ENCODE measurements around the gene NUMBL. TPM values are rescaled to one million over a fixed set of nuclear protein-coding genes. Genes with fewer than 3 reads are reported as not detected.

The NUMBL gene
- polyA plus RNA-seq, 6 donors from 2014 or later, result 0.27 to 2.6 (median 1.5) TPM; not detected in 1

GRCh38 chr19:40721936-40722661, 31.6 kb upstream of the NUMBL start:
- DNase-seq (no peak), ATAC-seq (ENCODE audit: low read depth in 2 of 2) (no peak)
- Mint-ChIP-seq H3K9me3 (no peaks in the 10 kb centered on the region), H3K4me3 (peak overlapping the region in 1 of 8 donors; percentile 38), H3K27me3 (no peaks in the 10 kb centered on the region), H3K36me3 (peaks cover 0 to 8% of the 10 kb centered on the region in 2 donors), H3K27ac (peak overlapping the region in 2 of 6 donors; percentile 39 to 54), H3K4me1 (peaks cover 32 to 50% (median 42%) of the 10 kb centered on the region in 3 donors)

- DNase-seq (no peak), ATAC-seq (ENCODE audit: low read depth in 2 of 2) (no peak)
- Mint-ChIP-seq H3K27me3 (no peaks in the 10 kb centered on the region), H3K4me3 (peak overlapping the region in 4 of 8 donors; percentile 47 to 84 (median 74)), H3K4me1 (peaks cover 36 to 56% (median 49%) of the 10 kb centered on the region in 3 donors), H3K27ac (peak overlapping the region in 3 of 6 donors; percentile 33 to 87 (median 79)), H3K9me3 (no peaks in the 10 kb centered on the region), H3K36me3 (peaks cover 0 to 8% of the 10 kb centered on the region in 2 donors)
These were observed 30.7 kb upstream of the NUMBL start for GRCh38 chr19:40721140-40721486.

GRCh38 chr19:40719414-40719894, 29.0 kb upstream of the NUMBL start:
- Mint-ChIP-seq H3K4me1 (peaks cover 49 to 69% (median 66%) of the 10 kb centered on the region in 3 donors), H3K36me3 (peaks cover 0 to 8% of the 10 kb centered on the region in 2 donors), H3K27me3 (no peaks in the 10 kb centered on the region), H3K4me3 (peak overlapping the region; percentile 58 to 96 (median 82)), H3K9me3 (no peaks in the 10 kb centered on the region), H3K27ac (peak overlapping the region in 5 of 6 donors; percentile 4 to 99 (median 79))
- ATAC-seq (ENCODE audit: low read depth in 2 of 2) (no peak), DNase-seq (no peak)

- Mint-ChIP-seq H3K4me3 (peak overlapping the region; percentile 78 to 96 (median 92)), H3K36me3 (peaks cover 0 to 8% of the 10 kb centered on the region in 2 donors), H3K27ac (peak overlapping the region in 5 of 6 donors; percentile 67 to 99 (median 96)), H3K4me1 (peaks cover 49 to 72% (median 71%) of the 10 kb centered on the region in 3 donors), H3K9me3 (no peaks in the 10 kb centered on the region), H3K27me3 (no peaks in the 10 kb centered on the region)
- ATAC-seq (ENCODE audit: low read depth in 2 of 2), result no peak
- no peak for DNase-seq
These were observed 28.4 kb upstream of the NUMBL start for GRCh38 chr19:40718774-40719391.

GRCh38 chr19:40717880-40718773, 27.7 kb upstream of the NUMBL start:
- H3K27me3 Mint-ChIP-seq, result no peaks in the 10 kb centered on the region
- H3K9me3 Mint-ChIP-seq, result no peaks in the 10 kb centered on the region
- peak overlapping the region; percentile 67 to 99 (median 96) for H3K27ac Mint-ChIP-seq
- H3K4me3 Mint-ChIP-seq, result peak overlapping the region; percentile 78 to 96 (median 92)
- DNase-seq, result no peak
- no peak for ATAC-seq (ENCODE audit: low read depth in 2 of 2)
- peaks cover 48 to 75% (median 72%) of the 10 kb centered on the region in 3 donors for H3K4me1 Mint-ChIP-seq
- H3K36me3 Mint-ChIP-seq, result peaks cover 0 to 8% of the 10 kb centered on the region in 2 donors

GRCh38 chr19:40717325-40717879, 27.0 kb upstream of the NUMBL start:
- Mint-ChIP-seq H3K36me3 (peaks cover 0 to 8% of the 10 kb centered on the region in 2 donors), H3K27me3 (no peaks in the 10 kb centered on the region), H3K4me3 (peak overlapping the region; percentile 77 to 96 (median 91)), H3K27ac (peak overlapping the region in 4 of 6 donors; percentile 28 to 99 (median 64)), H3K4me1 (peaks cover 47 to 73% (median 71%) of the 10 kb centered on the region in 3 donors), H3K9me3 (no peaks in the 10 kb centered on the region)
- ATAC-seq (ENCODE audit: low read depth in 2 of 2) (no peak), DNase-seq (no peak)

- Mint-ChIP-seq H3K4me1 (peaks cover 47 to 71% (median 66%) of the 10 kb centered on the region in 3 donors), H3K9me3 (no peaks in the 10 kb centered on the region), H3K27me3 (no peaks in the 10 kb centered on the region), H3K4me3 (peak within 1 kb of the TSS; percentile 82 to 97 (median 92)), H3K36me3 (peaks cover under 1 to 10% of the 10 kb centered on the region in 2 donors), H3K27ac (peak within 1 kb of the TSS; percentile 97 to 99 (median 99))
- ATAC-seq (ENCODE audit: low read depth in 2 of 2), result peak; percentile 71
- peak; percentile 99 for DNase-seq
These were observed 26.3 kb upstream of the NUMBL start, which contains the start of the genes COQ8B and ITPKC for GRCh38 chr19:40716482-40717324. COQ8B (minus strand) TSS chr19:40716886; CDS start chr19:40714632, 2,254 bp downstream. ITPKC (plus strand) TSS chr19:40717112; CDS start chr19:40717136, 24 bp downstream.

- Mint-ChIP-seq H3K27me3 (no peaks in the 10 kb centered on the region), H3K4me1 (peaks cover 53 to 76% (median 60%) of the 10 kb centered on the region in 3 donors), H3K36me3 (peaks cover 6 to 15% of the 10 kb centered on the region in 2 donors), H3K27ac (peak overlapping the region; percentile 97 to 99 (median 99)), H3K9me3 (no peaks in the 10 kb centered on the region), H3K4me3 (peak overlapping the region; percentile 82 to 97 (median 92))
- no peak for ATAC-seq (ENCODE audit: low read depth in 2 of 2)
- DNase-seq, result no peak
These were observed 25.6 kb upstream of the NUMBL start for GRCh38 chr19:40716031-40716481.

GRCh38 chr19:40714441-40715299, 24.2 kb upstream of the NUMBL start:
- Mint-ChIP-seq H3K9me3 (no peaks in the 10 kb centered on the region), H3K4me3 (peak overlapping the region; percentile 82 to 97 (median 92)), H3K27ac (peak overlapping the region; percentile 97 to 99 (median 99)), H3K27me3 (no peaks in the 10 kb centered on the region), H3K36me3 (peaks cover 6 to 17% of the 10 kb centered on the region in 2 donors), H3K4me1 (peaks cover 49 to 65% (median 52%) of the 10 kb centered on the region in 3 donors)
- ATAC-seq (ENCODE audit: low read depth in 2 of 2) (peak; percentile 69 to 71), DNase-seq (peak; percentile 94)

- peaks cover 45 to 58% (median 46%) of the 10 kb centered on the region in 3 donors for H3K4me1 Mint-ChIP-seq
- no peak for DNase-seq
- H3K9me3 Mint-ChIP-seq, result no peaks in the 10 kb centered on the region
- no peak for ATAC-seq (ENCODE audit: low read depth in 2 of 2)
- H3K4me3 Mint-ChIP-seq, result peak overlapping the region; percentile 77 to 97 (median 88)
- H3K36me3 Mint-ChIP-seq, result peaks cover 6 to 17% of the 10 kb centered on the region in 2 donors
- no peaks in the 10 kb centered on the region for H3K27me3 Mint-ChIP-seq
- peak overlapping the region; percentile 32 to 99 (median 96) for H3K27ac Mint-ChIP-seq
These were observed 23.5 kb upstream of the NUMBL start for GRCh38 chr19:40713939-40714338.

GRCh38 chr19:40709817-40710216, 19.4 kb upstream of the NUMBL start:
- ATAC-seq (ENCODE audit: low read depth in 2 of 2) (no peak), DNase-seq (no peak)
- no peaks in the 10 kb centered on the region for H3K27me3 Mint-ChIP-seq
- H3K4me3 Mint-ChIP-seq, result no peak overlapping the region
- no peaks in the 10 kb centered on the region for H3K9me3 Mint-ChIP-seq
- H3K36me3 Mint-ChIP-seq, result peaks cover 6 to 28% of the 10 kb centered on the region in 2 donors
- H3K4me1 Mint-ChIP-seq, result peaks cover 18 to 27% (median 20%) of the 10 kb centered on the region in 3 donors
- H3K27ac Mint-ChIP-seq, result no peak overlapping the region
